CD14-positive monocyte (primary cell): Measurements from ENCODE around the gene IL31RA. TPM values are rescaled to one million over a fixed set of nuclear protein-coding genes. Genes with fewer than 3 reads are reported as not detected.

Experiments used
- DNase-seq, 3 donors: peaks; one replicate each; pipeline ENCODE4 v3.0.0-alpha.2; 2011 to 2022
- H2AFZ ChIP-seq: 2 replicates; pipeline ENCODE4 v1.6.0; 2012; ENCODE audit warnings: mild to moderate bottlenecking, low read depth, low read length, inconsistent platforms; ENCODE audit not compliant: insufficient read depth, poor library complexity, severe bottlenecking
- H3K27ac ChIP-seq, 2 donors: 1 replicate in 1 of 2; 2 replicates in 1 of 2; pipeline ENCODE4 v1.5.1; 2012 to 2013; ENCODE audit warnings: low read length in 2 of 2, control low read depth in 1 of 2, inconsistent platforms in 1 of 2, low read depth in 1 of 2, mild to moderate bottlenecking in 1 of 2
- H3K27me3 ChIP-seq, 2 donors: one replicate each; pipeline versions ENCODE4 v1.6.0 to v1.6.1; 2011 to 2013; ENCODE audit warnings: low read length in 2 of 2; ENCODE audit not compliant: control insufficient read depth in 2 of 2, insufficient read depth in 2 of 2
- H3K36me3 ChIP-seq, 2 donors: replicated peaks in 1 of 2; 1 replicate in 1 of 2; 2 replicates in 1 of 2; pipeline versions ENCODE4 v1.5.1 to v1.6.1; 2012 to 2013; ENCODE audit warnings: low read length in 2 of 2, control low read depth in 1 of 2, inconsistent platforms in 1 of 2, mild to moderate bottlenecking in 1 of 2; ENCODE audit not compliant: insufficient read depth in 2 of 2, control insufficient read depth in 1 of 2
- H3K4me1 ChIP-seq, 2 donors: 1 replicate in 1 of 2; 2 replicates in 1 of 2; pipeline versions ENCODE4 v1.5.1 to v1.6.1; 2012 to 2013; ENCODE audit warnings: low read length in 2 of 2, control low read depth in 1 of 2, inconsistent platforms in 1 of 2, mild to moderate bottlenecking in 1 of 2, moderate library complexity in 1 of 2; ENCODE audit not compliant: insufficient read depth in 2 of 2, control insufficient read depth in 1 of 2
- H3K4me2 ChIP-seq: replicated peaks from 2 replicates; pipeline ENCODE3; 2012; ENCODE audit warnings: low read length, moderate library complexity, mild to moderate bottlenecking; ENCODE audit not compliant: poor library complexity, severe bottlenecking; ENCODE audit errors: extremely low read depth
- H3K4me3 ChIP-seq, 3 experiments: fragments of 200-600 bp in 1 of 3; sonication (generic) in 1 of 3; replicated peaks in 1 of 3; 1 replicate in 2 of 3; 2 replicates in 1 of 3; pipeline ENCODE4 v1.5.1; 2011 to 2013; ENCODE audit warnings: low read length in 3 of 3, mild to moderate bottlenecking in 3 of 3, control low read depth in 2 of 3, low read depth in 2 of 3, inconsistent platforms in 1 of 3, moderate library complexity in 1 of 3
- H3K79me2 ChIP-seq: 2 replicates; pipeline ENCODE4 v1.6.0; 2012; ENCODE audit warnings: mild to moderate bottlenecking, control low read depth, inconsistent platforms, low read length, moderate library complexity; ENCODE audit not compliant: insufficient read depth
- H3K9ac ChIP-seq: 2 replicates; pipeline ENCODE4 v1.6.0; 2017; ENCODE audit warnings: low read length, mild to moderate bottlenecking; ENCODE audit not compliant: insufficient read depth, poor library complexity, severe bottlenecking
- H3K9me3 ChIP-seq, 2 donors: replicated peaks in 1 of 2; 1 replicate in 1 of 2; 2 replicates in 1 of 2; pipeline versions ENCODE4 v1.5.1 to v1.6.1; 2012 to 2013; ENCODE audit warnings: low read length in 2 of 2, control low read depth in 1 of 2; ENCODE audit not compliant: control insufficient read depth in 1 of 2, insufficient read depth in 1 of 2
- H4K20me1 ChIP-seq: 2 replicates; pipeline ENCODE4 v1.6.0; 2012; ENCODE audit warnings: mild to moderate bottlenecking, low read length, control low read depth, moderate library complexity; ENCODE audit not compliant: insufficient read depth
- H3K27ac Mint-ChIP-seq, 7 donors: one replicate each; pipeline ENCODE4 v1.8.0; 2020; ENCODE audit warnings: mild to moderate bottlenecking in 7 of 7, mixed read lengths in 7 of 7, moderate library complexity in 6 of 7, inconsistent platforms in 2 of 7
- H3K27me3 Mint-ChIP-seq, 3 donors: one replicate each; pipeline ENCODE4 v1.8.0; 2021 to 2022; ENCODE audit warnings: low read depth in 3 of 3, mild to moderate bottlenecking in 3 of 3, mixed read lengths in 3 of 3, moderate library complexity in 3 of 3, inconsistent platforms in 1 of 3
- H3K36me3 Mint-ChIP-seq, 2 donors: one replicate each; pipeline ENCODE4 v1.8.0; 2020; ENCODE audit warnings: mixed read lengths in 2 of 2, inconsistent platforms in 1 of 2, mild to moderate bottlenecking in 1 of 2
- H3K4me1 Mint-ChIP-seq: one replicate; pipeline ENCODE4 v1.8.0; 2020; ENCODE audit warnings: mild to moderate bottlenecking, mixed read lengths
- H3K4me3 Mint-ChIP-seq, 2 donors: one replicate each; pipeline ENCODE4 v1.8.0; 2020; ENCODE audit warnings: mild to moderate bottlenecking in 2 of 2, mixed read lengths in 2 of 2, moderate library complexity in 1 of 2
- H3K9me3 Mint-ChIP-seq, 7 donors: one replicate each; pipeline ENCODE4 v1.8.0; 2020 to 2022; ENCODE audit warnings: mixed read lengths in 7 of 7, mild to moderate bottlenecking in 6 of 7, moderate library complexity in 6 of 7, inconsistent platforms in 2 of 7
- WGBS: methylation state at CpG from one replicate; pipeline ENCODE4 v1.1.5; 2013; ENCODE audit warnings: missing lambda C conversion rate; ENCODE audit not compliant: insufficient coverage; 5-methylcytosine and 5-hydroxymethylcytosine counted together
- intact Hi-C, 2 donors: fragments of 100-400 bp; cut with micrococcal nuclease; formaldehyde crosslinking; loops; one replicate each; pipeline versions ENCODE4 v1.15.0 to v1.15.1; 2023
- polyA plus RNA-seq, 3 donors: library from polyadenylated mRNA; depleted of rRNA in 1 of 3; unstranded in 2 of 3; stranded (reverse) in 1 of 3; fragments of 300-500 nt in 2 of 3; fragments of >200 nt in 1 of 3; fragmentation: Illumina TruSeq in 2 of 3; gene quantifications; 1 replicate in 2 of 3; 2 replicates in 1 of 3; pipeline ENCODE4 v1.2.3, GENCODE V29; 2012 to 2021
- TF ChIP-seq, protein P1 (sequence below): fragments of 200-600 bp; IDR thresholded peaks from one replicate; pipeline ENCODE4 v1.8.0; 2022; ENCODE audit warnings: antibody characterized with exemption, mild to moderate bottlenecking

The IL31RA gene
- polyA plus RNA-seq, 3 donors = 0.52 to 1.8 (median 1.3) TPM

DNA sequence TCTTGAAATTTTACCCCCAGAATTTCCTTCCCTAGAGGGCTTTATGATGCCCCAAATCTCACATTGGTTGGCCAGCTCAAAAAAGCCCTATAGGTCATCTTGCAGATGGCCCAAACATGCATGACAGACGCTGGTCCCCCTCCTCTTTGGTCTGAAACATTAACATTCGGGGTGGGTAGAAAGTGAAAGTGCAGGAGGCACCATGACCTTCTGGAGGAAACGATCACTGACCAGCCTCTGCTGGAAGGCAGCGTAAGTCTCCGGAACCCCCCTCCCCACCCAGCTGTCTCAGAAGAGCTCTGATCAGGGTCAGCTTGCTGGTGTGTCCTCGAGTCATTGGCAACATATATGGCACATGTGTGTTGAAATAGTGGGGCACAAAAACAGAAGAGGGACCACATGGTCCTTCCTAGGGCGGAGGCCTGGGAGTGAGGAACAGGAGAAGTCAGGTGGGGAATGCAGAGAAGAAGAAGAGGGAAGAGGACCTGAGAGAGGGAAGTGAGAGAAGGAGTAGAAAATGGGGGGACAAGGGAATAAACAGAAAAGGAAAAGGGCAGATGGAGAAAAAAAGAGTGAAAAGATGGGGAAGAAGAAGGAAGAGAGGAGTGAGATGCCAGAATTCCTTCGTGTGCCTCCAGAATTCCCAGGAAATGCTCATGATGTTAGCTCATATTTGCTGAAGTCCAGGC, 46.2 kb downstream of the IL31RA start:
- no peaks in the 10 kb centered on the region for H4K20me1 ChIP-seq
- peak overlapping the region in 1 of 2 donors; percentile 60 for H3K27ac ChIP-seq
- H3K36me3 ChIP-seq = peaks cover 0 to 7% of the 10 kb centered on the region in 2 donors
- H3K27ac Mint-ChIP-seq = peak overlapping the region; percentile 12 to 89 (median 73)
- H3K79me2 ChIP-seq = no peaks in the 10 kb centered on the region
- intact Hi-C loops = no loop called here
- H3K9me3 Mint-ChIP-seq = no peaks in the 10 kb centered on the region
- H3K36me3 Mint-ChIP-seq = peaks cover 22 to 26% of the 10 kb centered on the region in 2 donors
- no peaks in the 10 kb centered on the region for H3K27me3 ChIP-seq
- TF ChIP-seq, protein P1, sequence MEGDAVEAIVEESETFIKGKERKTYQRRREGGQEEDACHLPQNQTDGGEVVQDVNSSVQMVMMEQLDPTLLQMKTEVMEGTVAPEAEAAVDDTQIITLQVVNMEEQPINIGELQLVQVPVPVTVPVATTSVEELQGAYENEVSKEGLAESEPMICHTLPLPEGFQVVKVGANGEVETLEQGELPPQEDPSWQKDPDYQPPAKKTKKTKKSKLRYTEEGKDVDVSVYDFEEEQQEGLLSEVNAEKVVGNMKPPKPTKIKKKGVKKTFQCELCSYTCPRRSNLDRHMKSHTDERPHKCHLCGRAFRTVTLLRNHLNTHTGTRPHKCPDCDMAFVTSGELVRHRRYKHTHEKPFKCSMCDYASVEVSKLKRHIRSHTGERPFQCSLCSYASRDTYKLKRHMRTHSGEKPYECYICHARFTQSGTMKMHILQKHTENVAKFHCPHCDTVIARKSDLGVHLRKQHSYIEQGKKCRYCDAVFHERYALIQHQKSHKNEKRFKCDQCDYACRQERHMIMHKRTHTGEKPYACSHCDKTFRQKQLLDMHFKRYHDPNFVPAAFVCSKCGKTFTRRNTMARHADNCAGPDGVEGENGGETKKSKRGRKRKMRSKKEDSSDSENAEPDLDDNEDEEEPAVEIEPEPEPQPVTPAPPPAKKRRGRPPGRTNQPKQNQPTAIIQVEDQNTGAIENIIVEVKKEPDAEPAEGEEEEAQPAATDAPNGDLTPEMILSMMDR = no peak
- no peaks in the 10 kb centered on the region for H3K9me3 ChIP-seq
- H3K4me2 ChIP-seq = peak overlapping the region; percentile 30
- peaks cover 12% of the 10 kb centered on the region for H3K4me1 Mint-ChIP-seq
- peak overlapping the region; percentile 49 to 82 for H3K4me3 Mint-ChIP-seq
- peak in 2 of 3 donors; percentile 21 to 35 for DNase-seq
- 83% methylated on average over 2 of the region's 8 CpGs for WGBS
- peaks cover 5 to 6% of the 10 kb centered on the region in 2 donors for H3K4me1 ChIP-seq
- H3K4me3 ChIP-seq = peak overlapping the region in 1 of 3 experiments; percentile 47
- H3K27me3 Mint-ChIP-seq = peaks cover 0 to 2% (median 0%) of the 10 kb centered on the region in 3 donors
- peak overlapping the region; percentile 42 for H2AFZ ChIP-seq
- no peak overlapping the region for H3K9ac ChIP-seq

DNA sequence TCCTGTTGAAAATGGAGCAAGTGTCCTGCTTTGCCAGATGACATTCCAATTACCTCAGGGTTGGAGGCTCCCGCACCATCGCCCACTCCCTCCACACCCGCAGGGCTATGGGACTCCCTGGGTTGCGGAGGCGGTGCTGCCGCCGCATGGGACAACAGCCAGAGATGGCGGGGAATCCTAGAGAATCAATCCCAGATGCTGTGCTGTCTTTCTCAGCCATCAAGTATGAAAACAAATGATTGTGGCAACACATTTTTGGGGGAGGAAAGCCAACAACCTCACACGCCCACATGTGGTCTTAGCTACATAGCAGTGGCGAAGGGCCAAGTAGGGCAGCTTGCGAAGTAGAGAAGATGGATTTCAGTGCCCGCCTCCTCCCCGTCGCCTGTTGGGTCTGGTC, 46.7 kb downstream of the IL31RA start:
- Mint-ChIP-seq H3K27ac (peak overlapping the region in 1 of 7 donors; percentile 39), H3K4me3 (no peak overlapping the region), H3K27me3 (peaks cover 0 to 2% (median 0%) of the 10 kb centered on the region in 3 donors), H3K4me1 (peaks cover 15% of the 10 kb centered on the region), H3K36me3 (peaks cover 16 to 21% of the 10 kb centered on the region in 2 donors), H3K9me3 (peaks cover 0 to 2% (median 0%) of the 10 kb centered on the region in 7 donors)
- Histone ChIP-seq H3K9me3 (no peaks in the 10 kb centered on the region), H3K79me2 (no peaks in the 10 kb centered on the region), H2AFZ (no peak overlapping the region), H4K20me1 (no peaks in the 10 kb centered on the region), H3K4me1 (peaks cover 9 to 10% of the 10 kb centered on the region in 2 donors), H3K36me3 (peaks cover 0 to 7% of the 10 kb centered on the region in 2 donors), H3K4me3 (no peak overlapping the region), H3K4me2 (no peak overlapping the region), H3K9ac (no peak overlapping the region), H3K27me3 (no peaks in the 10 kb centered on the region), H3K27ac (no peak overlapping the region)
- 100% methylated on average over 8 of the region's 14 CpGs for whole genome bisulfite sequencing
- TF ChIP-seq, protein P1 = no peak
- intact Hi-C loops = no loop called here
- DNase-seq = no peak
